Upper lobe of right lung (tissue), 1 donor: Measurements from ENCODE around the gene GRIN2C. TPM values are rescaled to one million over a fixed set of nuclear protein-coding genes. Genes with fewer than 3 reads are reported as not detected.
A peak's percentile ranks its signal among the peaks of the same experiment; 100 is the strongest.

Source experiments
- ATAC-seq: fragments of 200-7000 bp; cut with Tn5 transposase; one replicate; pipeline ENCODE4 v1.9.1; 2020; ENCODE audit warnings: mild to moderate bottlenecking, moderate library complexity
- DNase-seq: peaks from one replicate; pipeline ENCODE4 v3.0.0-alpha.2; 2020
- H3K27ac ChIP-seq: fragments of 200-600 bp; one replicate; pipeline ENCODE4 v1.8.0; 2022
- H3K27me3 ChIP-seq: fragments of 200-600 bp; one replicate; pipeline ENCODE4 v1.8.0; 2022; ENCODE audit warnings: mild to moderate bottlenecking
- H3K36me3 ChIP-seq: fragments of 200-600 bp; one replicate; pipeline ENCODE4 v1.8.0; 2022
- H3K4me1 ChIP-seq: fragments of 200-600 bp; one replicate; pipeline ENCODE4 v1.8.0; 2022
- H3K4me3 ChIP-seq: fragments of 200-600 bp; one replicate; pipeline ENCODE4 v1.8.0; 2022; ENCODE audit warnings: mild to moderate bottlenecking
- H3K9me3 ChIP-seq: fragments of 200-600 bp; one replicate; pipeline ENCODE4 v1.8.0; 2022
- CTCF ChIP-seq: fragments of 200-600 bp; IDR thresholded peaks from one replicate; pipeline ENCODE4 v1.8.0; 2022; ENCODE audit warnings: antibody characterized with exemption
- intact Hi-C: fragments of 100-400 bp; cut with DNase I; formaldehyde crosslinking; loops from one replicate; pipeline ENCODE4 v1.11.0; 2022
- total RNA-seq: library from RNA; stranded (reverse); fragmentation: NEBNext Ultra II Directional; extraction: Animal tissue kit (Norgen Biotek cat#: 25700); gene quantifications from one replicate; pipeline ENCODE4 v1.2.1, GENCODE V29; 2021
- donor health status: DM: no; HTN: yes; CAD: no; lungs with severe emphysema.

GRIN2C gene
- total RNA-seq, 1 donor from 2014 or later: not detected

- Histone ChIP-seq H3K9me3 (no peaks in the 10 kb centered on the region), H3K4me1 (peaks cover 20% of the 10 kb centered on the region), H3K27ac (no peak overlapping the region), H3K36me3 (no peaks in the 10 kb centered on the region), H3K27me3 (peaks cover 34% of the 10 kb centered on the region), H3K4me3 (no peak overlapping the region)
- ATAC-seq (no peak), DNase-seq (no peak)
- intact Hi-C loops: loop anchor here (2.0 to 10.0 kb wide), 2 partner anchors 72 to 118 kb away; partner anchors contain the start of gene NHERF1
- no peak for TF ChIP-seq CTCF
Observed at GRCh38 chr17:74862919-74863318, 3.2 kb upstream of the GRIN2C start.

- DNase-seq: peak; percentile 86
- intact Hi-C loops: loop anchor here (2.0 to 10.0 kb wide), 2 partner anchors 72 to 118 kb away; partner anchors contain the start of gene NHERF1
Observed at GRCh38 chr17:74862108-74862901, 2.6 kb upstream of the GRIN2C start.

GRCh38 chr17:74861662-74862107, 2.0 kb upstream of the GRIN2C start:
- Histone ChIP-seq H3K27me3 (peaks cover 41% of the 10 kb centered on the region), H3K27ac (no peak overlapping the region), H3K4me1 (peaks cover 20% of the 10 kb centered on the region), H3K4me3 (no peak overlapping the region), H3K9me3 (no peaks in the 10 kb centered on the region), H3K36me3 (no peaks in the 10 kb centered on the region)
- DNase-seq: no peak
- intact Hi-C loops: loop anchor here (2.0 to 10.0 kb wide), 2 partner anchors 71 to 117 kb away; partner anchors contain the start of gene NHERF1
- no peak for TF ChIP-seq CTCF
- no peak for ATAC-seq

More at GRCh38 chr17:74862108-74862901, 2.6 kb upstream of the GRIN2C start:
- Histone ChIP-seq H3K4me3 (no peak overlapping the region), H3K27me3 (peaks cover 40% of the 10 kb centered on the region), H3K9me3 (no peaks in the 10 kb centered on the region), H3K36me3 (no peaks in the 10 kb centered on the region), H3K4me1 (peaks cover 20% of the 10 kb centered on the region), H3K27ac (no peak overlapping the region)
- TF ChIP-seq CTCF: peak; percentile 64
- ATAC-seq: peak; percentile 70

GRCh38 chr17:74860872-74861661, 1.4 kb upstream of the GRIN2C start:
- Histone ChIP-seq H3K9me3 (no peaks in the 10 kb centered on the region), H3K27ac (no peak overlapping the region), H3K36me3 (no peaks in the 10 kb centered on the region), H3K4me3 (no peak overlapping the region), H3K27me3 (peaks cover 41% of the 10 kb centered on the region), H3K4me1 (peaks cover 20% of the 10 kb centered on the region)
- intact Hi-C loops: loop anchor here (10.0 kb wide), 1 partner anchor 116 kb away; the partner anchor contains the start of gene NHERF1
- DNase-seq (no peak), ATAC-seq (no peak)
- TF ChIP-seq CTCF: no peak

GRCh38 chr17:74860229-74860871, 665 bp upstream of the GRIN2C start:
- intact Hi-C loops: loop anchor here (10.0 kb wide), 1 partner anchor 116 kb away; the partner anchor contains the start of gene NHERF1
- ATAC-seq (no peak), DNase-seq (no peak)
- Histone ChIP-seq H3K27ac (no peak overlapping the region), H3K9me3 (no peaks in the 10 kb centered on the region), H3K4me1 (peaks cover 20% of the 10 kb centered on the region), H3K36me3 (no peaks in the 10 kb centered on the region), H3K27me3 (peaks cover 47% of the 10 kb centered on the region), H3K4me3 (no peak overlapping the region)
- no peak for TF ChIP-seq CTCF
